Left ventricle myocardium superior (tissue), 1 donor: ENCODE measurements around the gene ADGRB2. TPM values are rescaled to one million over a fixed set of nuclear protein-coding genes. Genes with fewer than 3 reads are reported as not detected.

Experiments
- ATAC-seq: fragments of 200-7000 bp; cut with Tn5 transposase; one replicate; pipeline ENCODE4 v1.9.1; 2020; ENCODE audit warnings: mild to moderate bottlenecking, moderate library complexity
- DNase-seq: peaks from one replicate; pipeline ENCODE4 v3.0.0-alpha.2; 2020
- intact Hi-C: fragments of 100-400 bp; cut with micrococcal nuclease; formaldehyde crosslinking; loops from one replicate; pipeline ENCODE4 v1.11.0; 2022
- total RNA-seq: library from RNA; stranded (reverse); fragmentation: NEBNext Ultra II Directional; extraction: Animal tissue kit (Norgen Biotek cat#: 25700); gene quantifications from one replicate; pipeline ENCODE4 v1.2.1, GENCODE V29; 2021
- donor health status: DM: no; HTN: yes; CAD: no; lungs with severe emphysema.

The ADGRB2 gene
- total RNA-seq, 1 donor from 2014 or later = 10.0 TPM

GRCh38 chr1:31795801-31796621, 31.9 kb upstream of the ADGRB2 start:
- ATAC-seq = no peak
- intact Hi-C loops = no loop called here
- no peak for DNase-seq

DNA sequence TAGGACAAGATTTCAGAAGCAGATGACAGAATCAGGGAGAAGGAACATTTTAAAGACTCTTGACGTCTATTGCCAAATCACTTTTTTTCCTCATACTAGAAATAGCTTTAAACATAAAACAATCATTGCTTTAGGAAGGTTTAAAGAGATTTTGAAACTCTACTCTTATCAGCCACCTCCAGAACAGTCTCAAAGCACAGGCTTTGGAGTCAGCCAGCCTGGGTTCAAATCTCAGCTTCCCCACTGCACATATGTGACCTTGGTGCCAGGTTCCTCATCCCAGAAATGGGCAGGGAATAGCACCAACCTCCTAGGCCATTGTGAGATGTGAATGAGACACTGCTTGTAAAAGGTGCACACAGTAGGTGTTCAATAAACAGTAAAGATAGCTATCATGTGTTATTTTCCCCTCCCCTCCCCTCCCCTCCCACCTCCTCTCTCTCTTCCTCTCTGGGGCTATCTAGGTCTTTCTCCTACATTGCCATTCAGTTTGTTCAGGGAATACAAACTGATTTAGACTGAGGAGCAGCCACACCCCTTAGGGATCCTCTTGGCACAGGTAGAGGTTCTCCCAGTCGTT, 31.0 kb upstream of the ADGRB2 start:
- intact Hi-C loops = no loop called here
- DNase-seq (no peak), ATAC-seq (no peak)

DNA sequence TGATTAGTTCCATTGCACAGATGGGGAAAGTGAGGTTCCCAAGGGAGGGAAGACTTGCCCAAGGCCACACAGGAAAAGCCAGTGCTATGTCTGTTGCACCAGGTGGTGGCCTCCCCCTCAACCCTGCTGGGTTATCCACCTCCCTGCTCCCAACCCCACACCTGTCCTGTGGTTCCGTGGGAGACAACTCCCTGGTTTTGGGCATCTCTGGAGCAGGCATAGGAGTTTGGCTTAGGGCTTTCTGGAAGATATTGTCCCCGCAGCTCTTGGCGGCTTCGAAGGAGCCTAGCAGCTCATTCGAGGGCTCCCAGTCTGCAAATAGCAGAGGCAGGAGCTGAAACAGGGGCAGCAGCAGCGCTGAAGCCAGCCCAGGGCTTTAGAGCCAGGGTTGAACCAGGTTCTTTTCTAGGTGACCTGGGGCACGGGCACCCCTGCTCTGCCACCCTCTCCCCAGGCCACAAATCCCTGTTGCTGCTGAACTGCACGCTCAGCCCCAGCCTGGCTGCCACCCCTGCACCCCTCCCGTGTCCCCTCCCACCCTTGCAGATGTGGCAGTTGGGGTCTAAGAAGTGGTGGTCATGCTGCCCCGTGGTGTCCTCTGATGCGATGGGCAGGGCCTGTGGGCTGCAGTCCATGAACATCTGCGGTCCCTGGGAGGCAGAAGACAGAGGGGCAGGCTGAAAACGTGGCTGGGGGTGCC, 29.6 kb upstream of the ADGRB2 start:
- DNase-seq = no peak
- no peak for ATAC-seq
- intact Hi-C loops = no loop called here

DNA sequence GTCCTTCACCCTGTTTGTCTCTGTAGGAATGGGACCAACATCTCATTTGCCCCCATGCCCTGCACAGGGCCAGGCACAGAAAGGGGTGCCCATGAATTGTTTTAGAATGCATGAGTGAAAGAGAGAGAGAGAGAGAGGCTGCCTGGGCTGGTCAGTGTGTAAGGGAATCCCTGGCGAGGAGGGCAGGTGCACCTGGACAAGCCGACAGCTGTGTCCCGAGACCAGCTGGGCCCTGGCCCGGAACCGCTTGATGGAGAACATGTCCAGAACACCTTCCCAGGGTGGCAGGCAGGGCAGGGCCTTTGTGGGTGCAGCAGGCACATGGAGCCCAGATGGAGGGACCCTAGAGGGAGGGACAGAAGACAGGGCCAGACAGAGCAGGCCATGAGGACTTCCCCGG, 28.9 kb upstream of the ADGRB2 start:
- no peak for ATAC-seq
- intact Hi-C loops = no loop called here
- no peak for DNase-seq

DNA sequence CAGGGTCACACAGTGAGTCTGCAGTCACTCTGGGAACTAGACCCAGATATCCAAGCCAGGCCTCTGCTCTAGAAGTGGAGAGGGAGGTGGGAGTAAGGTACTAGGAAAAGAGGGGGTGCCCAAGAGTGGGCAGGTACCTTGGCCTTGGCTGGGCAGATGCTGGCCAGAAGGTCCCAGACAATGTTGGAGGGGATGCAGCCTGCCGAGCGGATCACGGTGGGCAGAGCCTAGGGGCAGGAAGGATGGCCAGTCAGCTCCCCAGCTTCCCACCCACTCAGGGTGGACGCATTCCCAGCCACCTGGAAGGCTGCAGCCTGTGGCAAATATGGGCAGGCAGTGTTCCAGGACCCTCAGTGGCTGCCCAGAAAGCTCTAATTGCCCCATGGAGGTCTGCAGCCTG, 28.4 kb upstream of the ADGRB2 start:
- no peak for DNase-seq
- intact Hi-C loops = no loop called here
- no peak for ATAC-seq

- DNase-seq (no peak), ATAC-seq (no peak)
- intact Hi-C loops = no loop called here
Measured at GRCh38 chr1:31792116-31792515, 28.0 kb upstream of the ADGRB2 start.

DNA sequence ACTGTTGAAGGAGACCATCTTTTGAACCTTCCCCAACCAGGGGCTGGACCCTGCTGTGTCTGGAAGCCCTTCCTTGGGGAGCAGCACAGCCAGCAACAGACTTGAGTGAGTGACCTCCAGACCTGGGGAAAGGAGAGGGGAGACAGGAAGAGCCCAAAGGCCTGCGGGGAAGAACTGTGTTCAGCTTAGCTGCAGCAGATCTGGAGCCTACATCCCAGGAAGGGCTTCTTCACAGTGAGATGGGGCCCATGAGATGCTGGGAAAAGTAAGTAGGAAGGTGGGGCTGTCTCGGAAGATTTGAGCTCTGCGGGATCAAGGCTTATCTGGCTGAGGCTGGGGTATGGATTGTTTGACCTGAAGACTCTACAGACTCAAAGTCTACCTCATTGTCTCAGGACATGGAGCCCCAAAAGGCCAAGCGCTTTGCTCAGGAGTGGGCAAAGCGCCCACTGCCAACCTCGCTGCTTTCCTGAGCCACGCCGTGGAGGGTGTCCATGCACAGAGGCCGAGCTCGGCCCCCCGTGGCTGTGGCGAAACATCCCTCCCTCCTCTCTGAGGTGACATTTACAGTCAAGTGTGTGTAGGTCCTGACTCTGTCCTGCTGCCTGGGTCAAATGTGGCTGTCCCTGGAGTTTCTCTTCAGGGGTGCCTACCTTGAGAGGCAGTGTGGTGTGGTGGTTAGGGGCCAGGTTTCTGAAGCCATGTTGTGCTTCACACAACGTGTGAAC, 27.2 kb upstream of the ADGRB2 start:
- no peak for DNase-seq
- intact Hi-C loops = no loop called here
- no peak for ATAC-seq

- no peak for ATAC-seq
- DNase-seq = no peak
- intact Hi-C loops = no loop called here
Measured at GRCh38 chr1:31790641-31791091, 26.5 kb upstream of the ADGRB2 start.

- DNase-seq (no peak), ATAC-seq (no peak)
- intact Hi-C loops = no loop called here
Measured at GRCh38 chr1:31790140-31790539, 26.0 kb upstream of the ADGRB2 start.

DNA sequence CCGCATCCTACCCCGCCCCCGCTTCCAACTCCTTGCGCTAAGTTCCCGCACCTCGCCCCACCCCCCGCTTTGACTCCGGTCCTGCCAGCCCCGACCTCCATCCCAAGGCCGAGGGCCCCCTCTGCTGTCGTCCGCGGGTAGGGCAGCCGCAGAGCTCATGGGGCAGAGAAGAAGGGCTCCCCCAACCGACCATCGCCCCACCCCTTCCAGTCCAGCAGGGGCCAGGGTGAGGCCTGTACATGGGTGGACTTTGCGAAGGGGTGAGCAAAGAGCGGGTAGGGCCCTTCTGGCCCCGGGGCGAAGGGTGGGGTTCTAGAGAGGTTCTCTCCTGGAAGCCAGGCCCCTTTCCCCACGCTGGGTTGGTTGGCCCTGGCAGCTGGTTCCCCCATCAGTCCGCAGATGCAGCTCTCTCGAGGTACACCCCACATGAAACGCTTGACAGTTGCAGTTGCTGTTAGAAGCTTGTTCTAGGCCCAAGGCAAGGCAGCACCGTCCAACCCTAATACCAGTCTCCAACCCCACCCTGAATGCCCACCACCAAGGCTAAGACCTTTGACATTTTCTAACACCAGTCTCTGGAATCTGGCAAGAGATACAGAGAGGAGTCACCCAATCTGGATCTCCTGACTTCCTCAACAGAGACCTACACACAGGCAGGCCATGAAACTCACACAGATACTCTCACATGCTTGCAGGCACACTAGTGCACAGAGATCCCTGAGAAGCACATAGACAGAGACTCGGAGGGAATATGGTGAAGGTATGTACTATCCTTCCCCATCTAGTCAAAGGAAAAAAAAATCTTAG, 25.3 kb upstream of the ADGRB2 start:
- intact Hi-C loops = loop anchor here (10.0 kb wide), 1 partner anchor 125 kb away; no protein-coding TSS in a partner anchor
- ATAC-seq = peak; percentile 94

DNA sequence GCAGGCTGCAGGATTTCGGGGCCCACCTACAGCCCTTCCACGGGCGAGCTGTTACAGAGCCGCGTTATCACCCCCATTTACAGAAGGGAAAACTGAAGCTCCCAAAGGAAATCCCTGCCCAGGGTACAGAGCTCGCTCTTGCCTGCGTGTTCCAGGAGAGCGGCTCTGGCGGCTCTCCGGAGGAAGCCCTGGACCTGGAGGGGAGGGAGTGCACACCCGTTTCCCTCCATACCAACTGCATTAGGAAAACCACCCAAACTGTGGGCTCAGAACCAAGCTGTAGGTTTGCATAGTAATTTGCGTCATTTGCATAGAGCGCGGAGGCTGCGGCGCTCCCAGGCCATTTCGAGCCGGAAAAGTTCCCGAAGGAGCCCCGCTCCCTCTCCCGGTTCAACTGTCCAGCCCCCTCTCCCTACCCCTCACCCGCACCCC, 24.7 kb upstream of the ADGRB2 start:
- DNase-seq (peak; percentile 48), ATAC-seq (peak; percentile 46)
- intact Hi-C loops = loop anchor here (10.0 kb wide), 1 partner anchor 124 kb away; no protein-coding TSS in a partner anchor

More for the DNA sequence above, 25.3 kb upstream of the ADGRB2 start:
- peak; percentile 97 for DNase-seq

GRCh38 chr1:31788138-31788824, 24.1 kb upstream of the ADGRB2 start:
- intact Hi-C loops = loop anchor here (10.0 kb wide), 1 partner anchor 123 kb away; no protein-coding TSS in a partner anchor
- DNase-seq = peak; percentile 95

DNA sequence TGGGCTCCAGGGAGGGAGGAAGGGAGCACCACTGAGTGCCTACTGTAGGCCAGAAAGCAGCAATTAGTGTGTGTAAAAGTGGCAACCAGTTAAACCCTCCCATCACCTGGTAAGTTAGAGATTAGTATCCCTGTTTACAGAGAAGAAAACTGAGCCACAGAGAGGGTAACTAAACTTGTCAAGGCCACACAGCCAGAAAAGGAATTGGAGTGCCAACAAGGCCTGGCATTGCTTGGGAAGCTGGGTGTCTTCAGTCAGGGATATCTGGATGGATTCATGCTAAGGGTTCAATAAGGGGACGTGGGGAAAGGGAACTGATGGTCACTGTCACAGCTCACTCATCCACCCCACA, 23.6 kb upstream of the ADGRB2 start:
- no peak for ATAC-seq
- no peak for DNase-seq
- intact Hi-C loops = loop anchor here (10.0 kb wide), 1 partner anchor 123 kb away; no protein-coding TSS in a partner anchor

More at GRCh38 chr1:31788138-31788824, 24.1 kb upstream of the ADGRB2 start:
- ATAC-seq = peak; percentile 92

GRCh38 chr1:31787261-31787660, 23.1 kb upstream of the ADGRB2 start:
- ATAC-seq = no peak
- no peak for DNase-seq
- intact Hi-C loops = loop anchor here (10.0 kb wide), 1 partner anchor 122 kb away; no protein-coding TSS in a partner anchor

DNA sequence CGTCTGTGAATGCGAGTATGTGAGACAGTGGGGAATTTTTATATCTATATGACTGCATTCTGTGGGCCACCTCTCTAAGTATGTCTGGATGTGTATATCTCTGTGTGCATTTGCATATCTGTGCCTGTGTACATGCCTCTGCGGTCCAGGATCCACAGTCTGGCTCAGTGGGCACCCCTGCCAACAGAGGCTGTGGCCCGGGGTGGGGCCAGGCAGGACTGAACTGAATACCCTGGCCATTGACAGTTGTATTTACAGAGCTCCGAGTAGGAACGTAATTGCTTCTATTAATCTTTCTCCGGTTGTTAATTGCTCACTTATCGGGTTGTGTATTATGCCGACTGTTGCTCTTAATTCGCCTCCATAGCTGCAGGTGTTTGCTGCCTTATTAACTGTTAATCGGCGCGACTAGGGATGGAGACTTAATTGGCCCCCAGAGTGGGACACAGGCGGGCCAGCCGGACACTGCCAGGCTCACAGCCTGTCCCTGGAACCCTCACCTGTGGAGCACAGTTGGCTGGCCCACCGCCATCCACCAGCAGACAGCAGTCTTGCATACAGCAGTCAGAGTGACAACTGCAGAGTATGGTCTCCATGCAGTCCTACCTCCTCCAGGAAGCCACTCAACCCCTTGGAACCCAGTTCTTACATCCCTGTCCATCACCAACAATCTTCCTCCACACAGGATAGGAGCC, 22.4 kb upstream of the ADGRB2 start:
- DNase-seq = no peak
- intact Hi-C loops = loop anchor here (10.0 kb wide), 1 partner anchor 122 kb away; no protein-coding TSS in a partner anchor
- no peak for ATAC-seq

DNA sequence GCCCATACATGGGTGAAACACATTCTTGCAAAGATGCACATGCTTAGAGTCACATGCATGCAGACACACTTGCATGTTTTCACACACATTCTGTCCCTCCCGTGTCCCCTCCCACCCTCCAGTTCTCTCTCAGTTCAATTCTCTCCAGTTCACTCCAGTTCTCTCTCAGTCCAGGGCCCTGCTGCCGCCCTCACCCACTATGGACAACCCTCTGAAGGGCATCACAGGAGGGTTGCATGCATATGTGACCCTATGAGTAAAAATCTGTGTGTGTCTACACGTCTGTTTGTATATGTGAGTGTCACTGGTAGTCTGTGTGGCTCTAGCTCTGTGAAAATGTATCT, 21.8 kb upstream of the ADGRB2 start:
- intact Hi-C loops = loop anchor here (10.0 kb wide), 1 partner anchor 121 kb away; no protein-coding TSS in a partner anchor
- no peak for DNase-seq

More for the DNA sequence above, 21.8 kb upstream of the ADGRB2 start:
- no peak for ATAC-seq
